HG02870 (cell line): Measurements from ENCODE around the gene ZNF180.
"Not testable (repeated sequence)": the region's sequence is repeated elsewhere in the genome, so short reads cannot be mapped to it uniquely, and the experiment has no call there.

Experiments used
- ATAC-seq: cut with Tn5 transposase; IDR thresholded peaks from one replicate; pipeline ENCODE4 v1.9.1; 2021; ENCODE audit warnings: mild to moderate bottlenecking, moderate library complexity; ENCODE audit not compliant: unreplicated experiment

Gene ZNF180

DNA sequence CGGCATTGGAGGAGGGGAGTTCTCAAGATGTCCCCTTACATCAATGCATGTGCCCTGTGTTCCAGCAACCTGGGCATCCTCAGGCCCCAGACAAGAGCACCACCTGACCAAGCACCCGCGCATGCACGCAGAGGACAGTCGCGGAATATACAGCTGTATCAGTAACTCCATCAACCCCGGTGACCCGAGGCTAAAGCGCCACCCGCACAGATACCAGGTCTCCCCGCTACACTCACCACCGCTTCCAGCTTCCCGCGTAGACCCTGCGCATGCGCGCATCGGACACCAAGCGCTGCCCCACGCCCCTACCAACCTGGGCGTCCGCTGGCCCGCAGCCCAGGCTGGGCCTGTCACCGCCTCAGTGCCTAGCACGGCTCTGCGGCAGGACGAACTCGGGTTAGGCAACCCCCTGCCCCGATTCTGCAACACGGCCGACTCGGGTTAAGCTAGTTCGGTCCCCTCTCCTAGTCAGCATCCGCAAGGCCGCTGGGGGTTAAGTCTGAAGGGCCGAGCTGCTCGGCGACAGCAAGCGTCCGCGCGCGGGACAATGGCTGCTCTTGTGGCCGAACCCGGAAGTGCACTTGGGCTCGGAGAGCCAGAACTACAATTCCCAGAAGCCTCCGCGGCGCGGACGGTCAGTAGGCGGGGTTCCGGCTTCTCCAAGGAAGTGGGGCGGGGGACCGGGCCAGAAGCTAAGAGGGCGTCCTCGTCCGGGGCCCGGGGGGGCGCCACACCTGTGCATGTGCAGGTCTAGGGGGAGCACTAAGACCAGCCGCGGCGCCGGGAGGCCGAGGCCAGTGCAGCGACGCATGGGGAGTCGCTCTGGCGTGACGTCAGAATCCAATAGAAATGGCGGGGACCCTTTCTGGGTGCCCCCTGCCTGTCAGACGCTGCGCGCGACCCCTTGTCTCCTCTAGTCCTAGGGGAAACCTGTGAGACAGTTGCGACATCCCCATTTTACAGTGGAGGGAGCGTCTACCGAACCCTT, at the start of gene ZNF180:
Gene ZNF180 (minus strand): TSS at position 561 of the 988 bp plus-strand sequence. CDS start 3,188 bp downstream, outside the sequence.
- ATAC-seq: peak; percentile 87

DNA sequence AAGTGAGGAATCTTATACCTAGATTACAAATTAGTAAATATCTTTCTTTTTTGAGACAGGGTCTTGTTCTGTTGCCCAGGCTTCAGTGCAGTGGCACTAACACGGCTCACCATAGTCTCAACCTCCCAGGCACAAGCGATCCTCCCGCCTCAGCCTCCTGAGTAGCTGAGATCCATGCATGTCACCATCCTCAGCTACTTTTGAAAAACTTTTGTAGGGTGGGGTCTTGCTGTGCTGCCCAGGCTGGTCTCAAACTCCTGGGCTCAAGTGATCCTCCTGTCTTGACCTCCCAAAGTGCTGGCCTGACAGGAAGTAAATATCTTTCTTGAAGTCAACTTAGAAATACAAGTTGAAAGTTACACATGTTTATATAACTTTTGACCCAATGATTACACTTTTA, 49.2 kb upstream of the ZNF180 start:
- no peak for ATAC-seq

DNA sequence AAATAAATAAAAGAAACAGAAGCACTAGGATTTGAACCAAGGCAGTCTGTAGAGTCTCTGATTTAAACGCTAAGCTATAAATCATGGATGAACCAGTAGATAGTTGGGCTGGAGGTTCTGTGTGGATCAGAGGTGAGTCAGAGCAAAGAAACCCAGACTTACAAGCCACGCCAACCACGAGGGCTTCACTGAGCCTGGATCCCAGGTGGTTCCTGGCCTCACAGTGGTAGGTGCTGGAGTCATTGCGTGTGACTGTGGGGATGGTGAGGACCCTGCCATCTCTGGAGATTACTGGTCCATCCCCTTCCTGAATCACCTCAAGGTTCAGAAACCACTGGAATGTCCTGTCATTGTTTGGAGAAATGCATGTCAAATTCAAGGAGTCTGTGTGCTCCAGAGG, 48.4 kb upstream of the ZNF180 start:
- ATAC-seq: no peak

DNA sequence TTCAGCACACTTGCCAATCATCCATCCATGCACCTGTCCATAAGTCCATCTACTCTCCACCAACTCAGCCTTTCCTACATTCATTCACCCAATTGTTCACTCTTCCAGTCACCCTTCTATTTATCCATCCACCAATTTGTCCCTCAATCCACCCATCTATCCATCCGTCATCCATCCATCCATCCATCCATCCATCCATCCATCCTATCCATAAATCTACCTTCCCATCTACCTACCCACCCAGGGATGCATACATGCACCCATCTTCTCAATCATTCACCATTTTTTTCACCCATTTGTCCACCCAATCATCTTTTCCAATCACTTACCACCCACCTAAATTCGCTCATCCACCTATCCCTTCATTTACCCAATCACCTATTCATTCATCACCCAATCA, 43.7 kb upstream of the ZNF180 start:
- no peak for ATAC-seq

DNA sequence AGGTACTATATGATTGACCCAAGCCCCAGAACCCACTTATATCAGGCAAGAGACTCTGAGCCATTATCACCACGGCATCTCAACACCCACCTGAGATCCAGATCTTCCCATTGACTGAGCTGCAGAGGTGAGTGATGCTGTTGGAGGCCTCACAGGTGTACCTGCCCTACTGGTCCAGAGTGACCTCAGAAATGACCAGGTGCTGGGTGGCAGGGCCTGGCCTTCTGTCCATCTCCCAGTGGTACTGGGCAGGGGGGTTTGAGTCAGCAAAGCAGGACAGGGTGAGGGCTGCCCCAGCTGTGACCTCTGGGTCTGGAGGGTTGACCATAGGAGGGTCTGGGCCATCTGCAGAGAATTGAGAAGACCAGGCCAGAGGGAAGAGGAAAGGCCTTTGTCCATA, 42.3 kb upstream of the ZNF180 start:
- no peak for ATAC-seq

DNA sequence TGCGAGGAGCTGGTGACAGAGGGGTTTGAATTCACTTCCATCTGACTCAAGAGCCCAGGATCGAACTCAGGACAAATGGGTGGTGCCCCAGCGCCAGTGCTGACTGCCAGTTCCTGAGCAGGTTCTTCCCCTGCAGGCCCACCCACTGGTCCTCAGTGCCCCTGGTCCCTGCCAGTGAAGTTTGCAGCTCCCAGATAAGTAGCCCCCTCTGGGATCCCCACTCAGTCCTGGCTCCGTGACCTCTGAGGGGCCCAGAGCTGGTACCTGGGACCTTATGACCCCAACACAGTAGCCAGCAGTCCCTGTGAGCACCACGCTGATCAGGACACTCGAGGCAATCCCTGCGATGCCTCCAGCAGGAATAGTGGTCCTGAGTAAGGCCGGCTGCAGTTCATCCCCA, 40.4 kb upstream of the ZNF180 start:
- ATAC-seq: no peak

DNA sequence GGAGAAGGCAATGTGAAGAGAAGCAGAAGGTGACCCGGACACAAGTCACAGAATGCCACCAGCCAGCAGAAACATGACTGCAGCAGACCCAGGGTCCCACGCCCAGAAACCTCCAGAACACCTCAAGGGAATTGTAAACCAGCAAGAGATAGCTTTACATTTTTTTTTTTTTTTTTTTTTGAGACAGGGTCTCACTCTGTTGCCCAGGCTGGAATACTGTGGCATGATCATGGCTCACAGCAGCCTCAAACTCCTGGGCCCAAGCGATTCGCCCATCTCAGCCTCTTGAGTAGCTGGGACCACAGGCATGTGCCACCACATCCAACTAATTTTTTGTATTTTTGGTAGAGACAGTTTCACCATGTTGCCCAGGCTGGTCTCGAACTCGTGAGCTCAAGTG, 39.7 kb upstream of the ZNF180 start:
- no peak for ATAC-seq

DNA sequence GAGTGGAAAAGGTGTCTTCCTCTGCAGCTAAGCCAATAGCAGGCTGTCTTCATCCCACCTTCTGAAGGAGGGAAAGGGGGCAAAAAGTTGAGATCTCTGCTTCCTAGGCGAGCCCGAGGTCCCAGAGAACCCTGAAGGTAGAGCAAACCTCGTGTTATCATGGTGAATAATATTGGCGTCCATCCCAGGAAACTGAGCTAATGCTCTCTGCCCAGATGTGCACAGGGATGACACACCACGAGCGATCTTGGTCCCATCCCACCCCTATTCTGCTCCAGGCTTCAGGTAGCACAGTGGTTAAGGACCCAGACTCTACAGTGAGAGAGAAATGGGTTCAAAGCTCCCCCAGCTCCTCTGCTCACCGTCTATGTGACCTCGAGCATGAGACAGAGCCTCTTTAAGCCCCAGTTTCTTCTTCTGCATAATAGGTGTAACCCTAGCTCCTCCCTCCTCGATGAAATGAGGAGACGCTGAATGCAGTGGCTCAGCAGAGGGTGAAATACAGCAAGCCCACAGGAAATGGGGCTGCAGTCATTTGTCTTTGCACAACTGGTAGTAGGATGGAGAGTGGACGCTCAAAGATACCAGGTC, 39.0 kb upstream of the ZNF180 start:
- ATAC-seq: no peak

DNA sequence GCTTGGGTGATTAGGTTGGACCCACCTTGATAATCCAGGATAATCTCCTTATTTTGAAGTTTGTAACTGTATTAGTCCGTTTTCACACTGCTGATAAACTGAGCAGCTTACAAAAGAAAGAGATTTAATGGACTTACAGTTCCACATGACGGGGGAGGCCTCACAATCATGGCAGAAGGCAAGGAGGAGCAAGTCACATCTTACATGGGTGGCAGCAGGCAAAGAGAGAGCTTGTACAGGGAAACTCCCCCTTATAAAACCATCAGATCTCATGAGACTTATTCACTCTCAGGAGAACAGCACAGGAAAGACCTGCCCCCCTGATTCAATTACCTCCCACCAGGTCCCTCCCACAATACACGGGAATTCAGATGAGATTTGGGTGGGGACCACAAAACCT, 35.0 kb upstream of the ZNF180 start:
- not testable (repeated sequence) for ATAC-seq

DNA sequence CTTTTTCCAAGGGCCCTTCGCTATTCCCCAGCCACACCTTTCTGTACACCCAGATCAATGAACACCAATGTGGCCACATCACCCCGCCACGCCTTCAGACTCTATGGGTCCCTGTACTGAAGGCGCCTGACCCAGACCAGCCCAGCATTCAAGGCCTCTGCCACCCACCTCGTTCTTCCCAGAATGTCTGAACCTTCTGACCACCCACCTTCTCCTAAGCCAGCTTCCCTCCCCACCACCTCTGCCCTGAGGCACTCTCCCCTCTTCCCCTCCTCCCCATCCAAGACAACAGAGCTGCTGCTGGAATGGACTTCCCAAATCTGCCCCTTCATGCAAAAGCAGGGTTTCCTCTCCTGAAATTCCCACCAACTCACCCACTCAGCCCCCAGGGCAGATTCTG, 32.5 kb upstream of the ZNF180 start:
- no peak for ATAC-seq

DNA sequence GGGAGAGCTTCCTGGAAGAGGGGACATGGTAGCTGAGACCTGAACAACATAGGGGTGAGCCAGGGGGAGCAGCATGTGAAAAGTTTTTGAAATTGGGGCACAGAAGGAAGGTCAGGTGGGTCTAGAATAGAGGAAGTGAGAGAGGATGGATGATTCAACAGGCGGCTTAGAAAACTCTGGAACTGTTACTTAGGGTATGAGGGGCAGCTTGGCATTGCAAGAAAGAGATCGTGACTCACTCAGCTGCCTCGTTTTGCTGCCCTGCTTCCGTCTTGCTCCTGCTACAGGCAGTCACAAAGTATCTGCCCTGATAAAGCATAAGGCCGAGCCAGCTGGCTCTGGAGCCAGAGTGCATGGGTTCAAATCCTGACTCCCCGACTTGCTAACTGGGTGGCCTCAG, 30.5 kb upstream of the ZNF180 start:
- no peak for ATAC-seq

DNA sequence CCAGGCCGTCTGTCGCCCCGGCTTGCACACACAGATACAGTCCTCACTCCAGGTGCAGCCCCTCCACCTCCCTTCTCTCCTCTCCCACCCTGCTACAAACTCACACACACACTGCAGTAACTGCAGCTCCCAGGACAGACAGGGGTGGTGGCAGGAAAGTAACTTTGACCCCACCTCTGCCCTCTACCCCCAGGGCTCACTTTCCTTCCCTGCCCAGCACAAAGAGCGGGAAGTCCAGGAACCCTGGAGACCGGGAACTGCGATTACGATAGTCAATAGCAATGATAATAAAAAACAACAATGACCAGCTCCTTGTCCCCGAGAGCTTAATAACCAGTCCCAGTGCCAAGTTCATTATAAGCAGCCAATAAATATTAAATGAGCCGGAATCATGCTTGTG, 29.2 kb upstream of the ZNF180 start, which contains the start of gene CEACAM20:
Gene CEACAM20 (minus strand): TSS at position 140 of the 400 bp plus-strand sequence. CDS start 166 bp downstream, outside the sequence.
- ATAC-seq: no peak

DNA sequence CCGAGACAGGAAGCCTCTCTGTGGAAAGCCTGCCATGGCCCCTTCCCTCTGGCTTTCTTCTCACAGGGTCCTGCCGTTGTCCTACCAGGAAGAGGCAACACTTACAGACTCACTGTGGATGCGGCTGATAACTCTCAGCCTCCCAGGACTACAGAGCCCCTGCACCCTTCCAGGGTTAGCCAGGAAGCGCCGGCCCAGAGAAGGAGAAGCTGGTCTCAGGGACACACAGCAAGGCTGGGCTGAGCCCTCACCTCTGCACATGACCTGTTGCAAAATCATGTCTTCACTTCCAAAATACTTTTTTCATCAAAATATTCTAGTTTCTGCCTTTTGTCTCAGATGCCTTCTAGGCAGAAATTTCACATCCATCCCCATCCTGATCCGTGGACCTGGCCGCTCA, 27.2 kb upstream of the ZNF180 start:
- no peak for ATAC-seq

DNA sequence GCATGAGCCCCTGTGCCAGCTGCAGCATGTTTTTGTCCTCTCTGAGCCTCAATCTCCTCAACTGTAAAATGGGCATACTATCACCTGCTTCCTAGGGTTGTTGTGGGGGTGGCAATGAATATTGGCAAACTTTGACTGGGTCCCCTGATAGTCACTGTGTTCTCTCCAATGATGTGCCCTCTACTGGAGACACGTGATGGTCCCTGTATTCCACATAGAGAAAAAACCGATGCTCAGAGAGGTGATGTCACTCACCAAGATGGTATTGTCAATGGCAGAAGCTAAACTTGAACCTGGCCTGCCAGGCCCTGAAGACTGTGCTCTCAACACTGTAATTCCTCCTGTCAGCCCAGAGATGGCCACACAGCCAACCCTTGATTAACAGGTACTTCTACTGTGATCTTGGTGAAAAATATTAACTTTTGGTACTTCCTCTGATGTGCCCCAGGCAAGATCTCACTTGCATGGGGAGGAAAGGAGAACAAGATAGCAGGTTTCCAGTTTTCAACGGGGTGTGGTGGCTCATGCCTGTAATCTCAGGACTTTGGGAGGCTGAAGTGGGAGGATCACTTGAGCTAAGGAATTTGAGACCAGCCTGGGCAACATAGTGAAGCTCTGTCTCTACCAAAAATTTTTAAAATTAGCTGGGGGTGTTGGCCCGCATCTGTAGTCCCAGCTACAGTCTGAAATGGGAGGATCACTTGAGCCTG, 25.6 kb upstream of the ZNF180 start:
- no peak for ATAC-seq

DNA sequence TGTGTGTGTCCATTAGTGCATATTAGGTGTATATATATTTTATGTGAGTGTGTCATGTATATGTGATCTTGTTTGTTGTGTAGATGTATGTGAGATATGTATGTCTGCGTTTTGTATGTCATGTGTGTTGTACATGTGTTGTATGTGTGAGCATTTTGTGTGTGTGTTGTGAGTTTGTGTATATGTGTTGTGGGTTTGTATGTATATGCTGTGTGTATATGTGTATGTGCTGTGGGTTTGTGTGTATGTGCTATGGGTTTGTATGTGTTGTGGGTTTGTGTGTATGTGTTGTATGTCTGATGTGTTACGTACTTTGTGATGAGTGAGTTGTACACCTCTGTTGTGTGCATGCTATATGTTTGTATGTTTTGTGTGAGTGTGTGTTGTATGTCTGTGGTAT, 21.0 kb upstream of the ZNF180 start:
- ATAC-seq: no peak

DNA sequence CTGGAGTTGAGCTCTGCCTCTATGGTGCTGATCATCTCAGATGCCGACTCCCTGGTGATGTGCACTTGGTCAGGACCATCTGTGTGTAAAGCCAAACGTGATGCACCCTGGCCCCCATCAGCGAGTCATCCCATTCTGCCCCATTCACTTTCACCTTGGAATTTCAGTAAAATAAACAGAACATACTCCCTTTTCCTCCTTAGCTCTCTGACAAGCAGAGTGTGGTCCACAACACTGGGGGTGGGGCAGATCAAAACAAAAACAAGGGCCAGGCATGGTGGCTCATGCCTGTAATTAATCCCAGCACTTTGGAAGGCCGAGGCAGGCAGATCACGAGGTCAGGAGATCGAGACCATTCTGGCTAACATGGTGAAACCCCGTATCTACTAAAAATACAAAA, 16.8 kb upstream of the ZNF180 start:
- no peak for ATAC-seq

DNA sequence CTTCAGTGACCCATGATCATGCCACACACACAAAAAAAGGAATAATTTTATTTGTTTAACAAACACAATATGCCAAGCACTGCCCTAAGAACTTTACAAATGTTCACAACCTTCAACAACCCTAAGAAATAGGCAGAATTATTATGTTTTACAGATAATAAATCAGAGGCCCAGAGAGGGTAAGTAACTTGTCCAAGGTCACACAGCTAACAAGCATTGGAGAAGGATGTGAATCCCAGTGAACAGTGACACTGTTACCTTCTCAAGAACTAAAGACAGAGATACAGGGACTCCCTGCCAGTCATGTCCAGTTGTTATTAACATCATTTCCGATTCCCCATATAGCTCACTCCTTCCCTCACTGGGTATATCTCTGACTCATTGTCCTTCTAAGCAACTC, 15.6 kb upstream of the ZNF180 start:
- ATAC-seq: no peak

DNA sequence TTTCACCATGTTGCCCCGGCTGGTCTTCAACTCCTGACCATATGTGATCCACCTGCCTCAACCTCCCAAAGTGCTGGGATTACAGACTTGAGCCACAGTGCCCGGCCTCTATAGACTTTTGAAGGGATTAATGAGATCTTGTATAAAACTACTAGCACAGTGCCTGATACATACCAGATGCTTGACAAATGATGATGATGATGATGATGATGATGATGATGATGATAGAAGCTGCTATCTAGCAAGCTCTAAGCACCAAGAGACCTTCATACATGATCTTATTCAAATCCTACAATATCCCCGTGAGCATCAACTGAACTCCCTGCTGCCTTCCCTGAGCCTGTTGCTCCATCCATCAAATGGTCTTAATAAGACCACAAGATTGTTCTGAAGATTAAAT, 14.7 kb upstream of the ZNF180 start:
- no peak for ATAC-seq

DNA sequence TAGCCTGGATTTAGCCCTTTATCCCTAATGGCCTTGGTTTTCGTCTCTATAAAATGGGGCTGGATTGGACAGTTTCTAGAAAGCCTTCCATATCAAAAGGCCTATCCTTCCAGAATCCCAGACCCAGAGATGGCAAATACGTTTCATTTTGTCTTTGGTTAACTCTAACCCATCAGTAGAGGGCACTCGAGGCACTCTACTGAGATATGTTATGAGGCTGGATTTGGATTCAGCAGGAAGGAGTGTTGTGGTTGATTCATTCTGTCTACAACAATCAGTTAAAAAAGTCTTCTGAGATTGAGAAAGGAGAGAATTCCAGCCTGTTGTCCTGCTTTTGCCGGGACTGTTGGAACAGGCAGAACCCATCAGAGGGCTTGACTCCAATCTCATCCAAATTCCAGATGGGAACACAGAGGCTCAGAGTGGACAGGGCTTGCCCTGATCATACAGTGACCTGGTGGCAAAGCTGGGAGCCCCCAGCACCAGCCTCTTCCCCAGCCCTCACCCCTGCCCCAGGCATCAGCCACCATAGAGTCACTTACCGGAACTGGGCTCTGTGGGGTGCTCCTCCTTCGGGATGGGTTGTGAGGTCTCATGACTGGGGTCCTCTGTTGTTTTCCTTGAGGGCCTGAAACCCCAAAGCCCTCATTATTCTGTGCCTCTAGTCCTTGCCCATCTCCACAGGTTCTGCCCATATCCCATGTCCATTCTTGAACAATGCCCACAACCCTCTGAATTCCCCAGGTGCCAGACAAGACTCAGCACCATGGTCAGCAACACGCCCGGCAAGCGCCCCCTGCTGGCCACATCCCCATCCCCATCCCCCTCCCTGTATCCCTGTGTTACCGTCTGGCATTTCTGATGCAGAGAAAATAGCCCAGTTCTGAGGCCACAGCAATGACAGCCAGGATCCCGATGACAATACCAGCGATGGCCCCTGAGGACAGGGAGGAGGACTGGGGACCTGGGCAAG, 12.3 kb upstream of the ZNF180 start:
- no peak for ATAC-seq

DNA sequence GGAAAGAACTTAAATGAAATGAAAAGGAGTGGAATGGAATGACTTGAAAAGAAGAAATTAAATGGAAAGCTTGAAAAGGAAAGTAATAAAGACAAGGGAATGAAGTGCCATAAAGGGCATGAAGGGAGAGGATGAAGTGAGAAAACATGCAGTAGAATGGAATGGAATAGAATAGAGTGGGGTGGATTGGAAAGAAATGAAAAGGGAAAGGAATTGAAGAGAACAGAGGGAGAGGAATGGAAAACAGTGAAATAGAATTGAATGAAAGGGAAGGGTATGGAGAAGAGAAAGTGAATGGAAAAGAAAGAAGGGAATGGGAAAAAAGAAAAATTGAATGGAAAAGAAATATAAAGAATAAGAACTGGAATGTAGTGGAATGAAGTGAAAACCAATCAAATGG, 9.2 kb upstream of the ZNF180 start:
- ATAC-seq: no peak
